ENCODE measurements around the gene IFNGR2.
A peak's percentile ranks its signal among the peaks of the same experiment; 100 is the strongest.

GRCh38 chr21:33386222-33386784 lies 16.9 kb upstream of the IFNGR2 start:
- TF ChIP-seq CTCF (conservative IDR thresholded peaks at IDR 0.05 in 1 of 2, IDR thresholded peaks at IDR 0.05 in 1 of 2; ENCODE audit: extremely low read depth in 1 of 2, insufficient read depth in 1 of 2, low read depth in 1 of 2, low read length in 2 of 2): peak in 1 of 2 donors; percentile 19
- TF ChIP-seq EZH2 (IDR thresholded peaks at IDR 0.05; ENCODE audit: borderline replicate concordance, low read length): no peak
